ENCODE results near the gene MAST4. TPM values are rescaled to one million over a fixed set of nuclear protein-coding genes. Genes with fewer than 3 reads are reported as not detected.

MAST4 gene
- polyA plus RNA-seq, 10 donors = 10.5 to 15.3 (median 13.0) TPM

DNA sequence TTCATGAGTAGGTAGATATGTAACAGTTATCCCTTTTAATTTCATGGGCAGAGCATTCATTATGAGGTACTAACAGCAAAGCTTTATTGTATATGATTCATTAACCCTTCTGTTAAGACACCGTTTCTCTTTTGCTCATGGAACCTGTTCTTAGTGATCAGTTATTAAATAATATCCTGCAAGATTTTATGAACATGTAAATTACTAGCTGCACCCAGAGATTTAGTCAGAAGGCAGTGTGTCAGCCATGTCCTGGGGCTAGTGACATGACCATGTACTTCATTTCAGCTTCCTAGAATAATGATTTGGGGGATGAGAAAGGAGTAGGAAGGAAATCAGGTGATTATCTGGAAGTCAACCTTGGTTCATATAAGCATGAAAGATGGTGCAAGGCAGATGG is 7.0 kb downstream of the MAST4 start:
- DNase-seq = no peak

DNA sequence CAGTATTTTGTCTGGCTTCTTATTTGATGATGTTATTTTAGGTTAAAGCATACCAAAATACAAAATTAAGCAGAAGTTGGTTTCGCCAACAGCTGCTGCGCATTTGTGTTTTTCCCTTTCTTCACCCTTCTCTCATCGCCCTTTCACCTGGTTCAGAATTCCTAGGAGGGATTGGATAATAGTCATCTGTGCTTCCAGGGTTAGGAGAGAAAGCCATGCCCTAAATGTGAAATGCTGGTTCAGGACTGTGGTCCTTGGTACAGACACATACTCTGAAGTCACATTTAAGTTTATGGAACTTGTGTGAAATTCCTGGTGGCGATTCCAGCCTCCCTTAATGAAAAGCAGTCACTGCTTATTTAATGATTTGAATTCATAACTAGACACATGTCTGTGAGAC is 7.7 kb downstream of the MAST4 start:
- DNase-seq = no peak

DNA sequence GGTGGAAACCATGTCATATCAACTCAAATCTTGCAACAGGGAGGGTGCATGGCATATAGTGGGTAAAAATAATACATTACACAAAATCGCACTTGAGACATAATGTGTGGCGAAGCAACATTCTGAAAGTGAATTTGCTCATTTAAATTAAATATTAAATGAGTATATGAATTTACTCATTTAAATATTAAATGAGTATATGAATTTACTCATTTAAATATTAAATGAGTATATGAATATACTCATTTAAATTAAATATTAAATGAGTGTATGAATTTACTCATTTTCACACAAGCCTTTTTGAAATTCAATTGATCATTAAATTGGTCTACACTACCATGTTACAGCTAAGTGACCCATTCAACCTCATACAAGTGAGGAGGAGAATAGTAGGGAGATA is 10.5 kb downstream of the MAST4 start:
- no peak for DNase-seq

DNA sequence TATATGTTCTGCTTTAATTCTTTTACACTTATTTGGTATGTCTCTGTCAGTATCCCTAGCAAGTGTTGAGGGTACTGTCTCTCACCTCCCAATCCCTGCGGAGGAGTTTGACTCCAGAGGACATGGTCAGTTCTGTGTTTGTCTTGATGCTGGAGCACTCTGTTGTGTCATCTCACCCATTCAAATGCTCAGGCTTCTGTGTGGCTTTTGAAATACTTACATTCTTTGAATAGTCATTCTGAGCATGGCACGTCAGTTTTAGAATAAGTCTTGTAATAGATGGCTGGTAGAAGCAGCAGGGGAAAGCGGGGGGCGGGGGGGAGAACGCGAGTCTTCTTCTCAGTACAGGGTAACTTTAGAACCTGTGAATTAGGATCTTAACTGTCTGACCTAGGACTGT is 12.3 kb downstream of the MAST4 start:
- DNase-seq = no peak

DNA sequence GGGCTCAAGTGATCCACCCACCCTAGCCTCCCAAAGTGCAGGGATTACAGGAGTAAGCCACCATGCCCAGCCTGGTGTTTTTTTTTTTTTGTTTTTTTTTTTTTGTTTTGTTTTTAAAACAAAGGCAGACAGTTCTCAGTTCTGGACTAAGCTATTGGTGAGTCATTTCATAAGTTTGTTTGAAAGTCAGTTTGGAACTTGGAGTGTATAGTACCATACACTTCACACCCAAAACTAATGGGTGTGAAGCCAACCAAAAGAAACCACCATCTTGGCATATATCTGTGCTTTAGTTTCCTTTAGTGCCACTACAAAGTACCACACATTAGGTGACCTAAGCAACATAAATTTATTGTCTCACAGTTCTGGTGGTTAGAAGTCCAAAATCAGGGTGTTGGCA is 13.4 kb downstream of the MAST4 start:
- DNase-seq = no peak

DNA sequence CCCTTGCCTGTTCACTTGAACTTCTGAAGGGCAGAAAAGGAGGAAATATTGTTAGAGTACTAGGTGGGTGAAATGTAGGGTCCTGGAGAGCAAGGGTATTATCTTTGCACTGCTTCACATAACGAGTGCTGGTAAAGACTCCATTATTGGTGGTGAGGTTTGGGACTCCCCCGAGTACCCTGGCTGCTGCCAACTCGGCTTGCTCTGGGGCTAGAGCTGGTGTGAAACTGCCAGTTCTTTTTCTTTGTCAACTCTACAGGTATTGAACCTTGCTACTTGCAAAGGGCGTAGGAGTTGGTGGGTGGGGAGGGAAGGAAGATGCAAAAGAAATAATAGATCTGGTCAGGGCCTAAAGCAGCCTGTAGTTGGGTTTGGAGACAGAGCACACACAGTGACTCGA is 16.0 kb downstream of the MAST4 start:
- DNase-seq = no peak

DNA sequence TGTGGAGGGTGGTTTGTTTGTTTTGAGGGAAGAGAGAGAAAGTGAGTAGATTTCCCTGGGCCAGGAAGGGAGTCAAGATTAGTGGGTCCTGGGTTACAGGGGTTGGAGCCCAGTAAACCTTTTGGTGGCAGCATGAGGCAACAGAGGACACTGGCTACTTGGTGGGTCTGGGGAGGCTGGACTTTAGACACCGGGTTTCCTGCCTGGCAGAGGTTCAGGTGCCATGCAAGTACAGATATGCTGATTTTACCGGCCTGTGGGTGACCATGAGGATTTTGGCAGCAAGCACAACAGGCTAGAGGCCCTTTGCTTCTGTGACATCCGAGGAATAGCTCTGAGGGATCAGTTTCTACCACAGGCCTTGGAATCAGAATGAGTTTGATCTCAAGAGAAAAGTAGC is 18.9 kb downstream of the MAST4 start:
- DNase-seq = no peak

DNA sequence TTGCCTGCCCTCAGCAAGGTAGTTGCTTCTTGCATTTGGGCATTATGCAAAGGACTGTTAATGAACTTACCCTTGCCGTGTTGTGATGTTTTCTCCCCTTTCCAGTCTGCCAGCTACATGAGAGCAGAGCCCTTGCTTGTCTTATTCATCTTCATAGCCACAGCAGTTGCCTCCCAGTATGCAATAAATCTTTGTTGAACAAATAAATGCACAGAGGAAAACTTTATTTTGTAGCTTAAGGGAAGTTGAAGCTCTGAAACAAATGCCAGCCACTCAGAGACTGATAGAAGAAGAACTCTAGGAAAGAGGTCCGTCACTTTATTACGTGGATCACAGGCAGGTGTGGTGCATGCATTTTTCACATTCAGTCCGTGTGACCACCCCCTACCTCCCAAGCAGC is 19.7 kb downstream of the MAST4 start:
- no peak for DNase-seq

DNA sequence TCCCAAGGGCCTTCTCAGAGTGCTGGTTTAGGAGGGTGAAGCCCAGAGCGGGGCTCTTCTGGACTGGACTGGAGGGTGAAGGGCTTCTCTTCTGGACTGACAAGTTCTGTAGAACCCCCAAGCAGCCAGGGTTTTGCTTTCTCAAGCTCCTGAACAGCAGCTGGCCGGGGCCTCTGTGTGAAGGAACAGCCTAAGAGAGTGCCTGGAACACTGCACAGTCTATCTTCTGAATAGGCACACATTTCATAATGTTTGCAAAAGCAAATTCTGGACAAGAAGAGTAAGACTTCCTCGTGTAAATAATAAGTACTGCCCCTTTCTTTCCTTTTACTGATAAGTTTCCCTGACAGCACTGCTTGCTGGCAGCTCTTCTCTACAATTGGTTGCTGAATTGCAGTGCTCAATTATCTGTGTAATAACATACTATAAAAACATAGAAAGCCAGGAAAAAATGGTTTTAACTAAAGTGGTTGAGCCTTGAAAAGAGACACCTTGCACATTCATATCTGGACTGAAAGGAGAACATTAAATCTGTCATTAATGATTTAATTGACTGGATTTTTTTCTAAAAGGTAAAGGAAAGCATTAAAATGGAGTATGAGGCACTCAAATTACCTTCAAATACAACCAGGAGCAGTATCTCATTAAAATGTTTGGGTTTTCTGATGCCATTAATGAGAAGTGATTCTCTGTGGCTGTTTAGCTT is 20.5 kb downstream of the MAST4 start:
- DNase-seq = no peak

DNA sequence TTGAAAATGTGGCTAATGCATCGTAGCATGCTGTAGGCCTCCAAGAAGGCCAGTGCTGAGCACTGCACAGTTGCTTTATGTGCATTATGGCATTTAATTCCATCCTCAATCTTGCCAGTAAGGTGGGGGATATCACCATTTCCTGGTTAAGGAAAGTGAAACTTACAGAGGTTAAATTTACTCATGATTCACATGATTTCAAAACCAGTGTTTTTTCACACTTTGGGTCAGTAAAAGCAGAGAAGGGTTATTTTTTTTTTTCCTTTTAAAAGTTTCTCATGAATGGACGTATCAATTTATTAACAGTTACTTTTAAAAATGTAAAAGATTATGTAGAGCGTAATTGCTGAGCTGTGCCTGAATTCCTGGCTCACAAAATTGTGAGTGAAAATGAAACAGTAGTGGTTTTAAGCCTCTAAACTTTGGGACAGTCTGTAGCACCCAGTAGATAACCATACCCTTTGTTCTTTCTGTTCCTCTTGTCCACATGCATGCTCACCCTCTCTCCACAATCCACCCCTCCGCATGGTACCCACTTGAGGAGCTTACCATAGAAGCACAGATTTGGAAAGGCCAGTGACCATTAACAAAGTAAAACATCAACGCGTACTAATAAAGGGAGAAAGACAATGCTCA is 21.2 kb downstream of the MAST4 start:
- DNase-seq = no peak

DNA sequence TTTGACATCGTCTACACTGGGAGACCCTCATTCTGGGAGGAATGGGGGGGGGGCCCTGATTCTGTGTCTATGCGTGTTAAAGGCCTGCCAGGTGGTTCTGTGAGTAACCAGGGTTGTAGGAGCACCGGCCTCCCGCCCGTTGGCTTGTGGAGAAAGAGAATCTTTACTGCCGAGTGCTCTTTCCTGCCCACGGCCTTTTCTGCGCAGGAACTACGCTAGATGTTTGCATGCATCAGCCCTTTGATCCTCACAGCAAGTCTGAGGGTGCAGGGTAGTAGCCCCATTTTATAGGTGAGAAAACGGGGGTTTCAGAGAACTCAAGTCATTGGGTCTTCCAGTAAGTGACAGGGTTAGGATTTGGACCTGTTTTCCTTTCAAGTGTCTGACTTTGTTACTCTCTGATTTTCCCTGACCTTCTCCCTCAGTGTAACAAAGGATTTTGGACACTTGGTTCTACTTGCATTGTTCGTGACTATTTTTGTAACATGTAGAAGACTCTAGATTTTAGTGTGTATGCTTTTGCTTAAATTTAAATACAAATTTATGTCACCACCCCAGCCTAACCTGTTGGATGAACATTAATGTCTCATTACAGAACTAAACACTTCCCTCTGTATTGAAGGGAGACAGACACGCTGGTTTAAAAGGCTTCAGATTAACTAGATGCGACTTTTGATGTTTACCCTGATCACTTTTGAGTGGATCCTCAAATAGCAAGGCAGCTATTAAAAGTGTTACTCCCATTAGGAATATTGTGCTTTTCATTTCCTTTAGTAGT is 22.0 kb downstream of the MAST4 start:
- DNase-seq = no peak

DNA sequence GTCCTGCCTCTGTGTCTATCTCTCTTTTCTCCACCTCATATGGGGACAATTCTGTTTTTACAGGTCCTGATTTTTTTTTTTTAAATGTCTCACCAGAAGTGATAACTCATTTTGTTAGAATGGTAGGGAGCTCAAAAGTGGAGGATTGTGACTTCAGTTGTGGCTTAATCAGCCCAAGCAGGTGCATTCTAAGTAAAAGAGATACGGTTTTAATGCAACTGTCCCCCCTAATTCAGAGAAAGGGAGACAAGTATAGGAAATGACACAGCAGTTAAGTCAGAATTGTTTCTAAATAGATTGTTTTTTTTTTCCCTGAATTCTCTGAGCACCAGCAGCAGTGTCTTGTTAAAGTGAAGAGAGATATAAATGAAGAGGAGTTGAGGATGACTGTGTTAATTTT is 24.5 kb downstream of the MAST4 start:
- DNase-seq = no peak

DNA sequence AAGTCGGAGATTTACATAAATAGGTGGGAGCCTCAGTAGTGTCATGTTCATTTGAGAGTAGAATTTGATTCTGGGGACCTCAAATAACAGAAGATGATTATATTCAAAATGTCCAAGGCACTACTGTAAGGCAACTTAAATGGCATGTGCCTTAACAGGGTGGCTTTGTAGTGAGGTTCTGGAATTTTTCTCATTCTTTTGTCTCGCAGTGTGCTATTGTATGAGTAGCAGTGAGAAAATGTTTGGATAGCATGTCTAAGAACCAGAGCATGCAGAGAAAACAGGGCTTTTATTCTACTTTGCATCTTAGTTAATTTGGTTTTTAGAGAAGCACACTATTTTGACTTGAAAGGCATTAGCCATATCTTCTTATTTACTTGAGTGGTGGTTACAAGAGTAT is 25.0 kb downstream of the MAST4 start:
- no peak for DNase-seq

DNA sequence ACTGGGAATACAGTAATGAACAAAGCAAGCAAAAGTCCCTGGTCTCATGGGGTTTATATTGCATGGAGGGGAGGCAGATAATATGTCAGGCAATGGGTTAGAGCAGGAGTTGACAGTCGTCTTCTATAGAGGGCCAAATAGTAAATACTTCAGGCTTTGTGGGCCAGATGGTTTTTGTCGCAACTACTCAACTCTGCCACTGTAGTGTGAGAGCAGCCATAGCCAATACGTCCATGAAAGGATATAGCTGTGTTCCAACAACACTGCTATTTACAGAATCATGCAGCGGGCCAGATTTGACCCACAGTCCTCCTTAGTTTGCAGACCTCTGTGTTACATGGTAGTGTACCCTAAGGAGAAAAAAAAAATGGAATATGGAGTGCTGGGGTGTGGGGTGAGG is 25.5 kb downstream of the MAST4 start:
- DNase-seq = no peak

DNA sequence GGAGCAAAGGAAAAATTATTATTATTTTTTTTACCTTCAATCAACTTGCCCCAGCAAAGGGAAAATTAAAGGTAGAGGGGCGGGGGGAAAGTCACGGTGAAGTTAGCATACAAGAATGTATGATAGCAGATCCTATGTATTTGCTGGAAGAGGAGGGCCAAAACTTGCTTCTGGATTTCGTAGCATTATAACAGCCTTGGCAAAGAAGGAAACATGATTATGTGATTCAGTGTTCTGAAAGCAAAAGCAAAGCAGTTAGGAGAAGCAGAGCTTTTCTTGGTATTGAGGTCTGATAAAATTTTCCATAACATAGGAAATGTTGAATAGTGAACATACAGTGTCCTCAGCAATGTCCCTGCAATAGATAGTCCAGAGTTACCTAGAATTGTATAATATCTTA is 32.4 kb downstream of the MAST4 start:
- DNase-seq = peak in 1 of 3 donors; percentile 32

DNA sequence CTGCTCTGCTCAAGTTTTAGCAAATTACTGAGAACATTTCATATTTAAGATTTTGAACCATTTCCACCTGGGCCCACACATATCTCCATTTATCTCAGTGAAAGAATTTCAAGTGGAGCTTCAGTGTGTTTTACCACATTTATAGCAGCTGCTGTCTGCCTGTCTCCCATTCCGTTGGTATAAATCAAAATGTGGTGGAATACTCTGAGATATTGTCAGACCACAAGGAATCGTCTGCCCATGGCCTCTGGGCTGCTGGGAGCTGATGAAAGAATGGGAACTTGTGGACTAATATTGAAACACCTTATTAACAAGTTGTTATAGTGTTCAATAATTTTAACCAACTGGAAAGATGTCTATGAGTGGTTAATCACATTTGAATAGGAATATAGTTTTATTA is 33.3 kb downstream of the MAST4 start:
- no peak for DNase-seq

DNA sequence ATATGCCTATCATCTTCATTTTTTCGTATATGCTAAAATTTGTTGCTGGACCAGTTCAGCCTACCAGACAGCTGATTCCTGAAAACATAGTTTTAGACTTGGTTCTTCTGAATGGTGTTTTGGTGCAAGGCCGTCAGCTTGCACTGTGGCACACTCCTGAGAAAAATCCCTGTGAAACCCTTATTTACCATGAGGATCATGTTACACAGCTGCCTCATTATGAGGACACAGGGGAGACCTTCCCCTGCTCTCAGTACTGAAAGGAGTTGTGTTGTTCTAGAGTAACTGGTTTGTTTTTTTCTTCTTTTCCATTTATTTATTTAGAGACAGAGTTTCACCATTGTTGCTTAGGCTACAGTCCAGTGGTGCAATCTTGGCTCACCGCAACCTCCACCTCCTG is 37.6 kb downstream of the MAST4 start:
- no peak for DNase-seq

DNA sequence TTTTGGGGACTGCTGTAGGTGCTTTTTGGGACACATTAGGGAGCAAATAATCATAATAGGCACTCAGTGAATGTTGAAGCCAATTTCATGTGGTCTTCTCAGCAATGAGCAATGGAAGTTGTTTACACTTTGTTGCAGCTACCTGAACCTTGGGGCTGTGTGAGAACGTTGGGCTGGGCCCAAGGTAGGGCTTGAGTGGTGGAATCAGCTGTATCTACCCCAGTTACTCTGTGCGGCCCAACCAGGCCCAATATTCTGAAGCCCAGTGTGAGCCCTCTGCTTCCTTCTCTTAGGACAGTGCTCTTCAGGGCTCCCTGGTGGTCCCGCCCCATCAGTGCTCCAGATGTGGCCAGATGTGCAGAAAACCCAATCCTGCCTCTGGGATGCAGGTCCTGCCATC is 38.4 kb downstream of the MAST4 start:
- no peak for DNase-seq

DNA sequence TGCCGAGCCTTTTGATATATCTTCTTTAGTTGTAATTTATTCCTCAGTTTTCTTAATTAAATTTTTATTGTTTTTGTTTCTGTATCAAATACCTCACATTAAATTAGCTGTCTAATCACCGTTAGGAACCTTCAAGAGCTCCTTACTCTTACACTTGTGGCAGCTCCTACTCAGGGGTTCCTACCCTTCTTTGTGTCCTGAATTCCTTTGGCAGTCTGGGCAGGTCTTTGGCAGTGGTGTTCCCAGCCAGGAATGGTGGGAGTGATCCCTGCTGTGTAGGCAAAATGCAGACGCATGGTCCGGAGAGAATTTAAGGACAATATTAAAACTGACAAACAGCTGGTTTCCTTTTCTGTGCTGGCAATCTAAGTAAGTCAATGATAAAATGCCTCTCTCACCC is 41.8 kb downstream of the MAST4 start:
- DNase-seq = no peak

DNA sequence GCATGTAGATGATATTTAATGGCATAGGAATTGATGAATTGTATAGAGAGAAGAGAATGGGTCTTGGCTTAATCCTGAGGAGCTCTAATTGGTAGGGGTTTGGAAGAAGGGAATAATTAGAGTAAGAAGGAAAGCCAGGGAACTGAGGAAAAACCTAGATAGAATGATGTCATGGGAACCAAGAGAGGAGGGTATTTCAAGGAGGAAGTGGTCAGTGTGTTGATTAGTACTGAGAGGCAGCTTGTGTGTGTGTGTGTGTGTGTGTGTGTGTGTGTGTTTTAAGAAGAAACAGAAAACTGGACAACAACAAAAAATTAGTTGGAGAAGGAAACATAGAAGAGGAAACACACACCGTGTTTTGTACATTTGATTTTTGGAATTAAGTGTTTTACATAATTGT is 42.8 kb downstream of the MAST4 start:
- no peak for DNase-seq

DNA sequence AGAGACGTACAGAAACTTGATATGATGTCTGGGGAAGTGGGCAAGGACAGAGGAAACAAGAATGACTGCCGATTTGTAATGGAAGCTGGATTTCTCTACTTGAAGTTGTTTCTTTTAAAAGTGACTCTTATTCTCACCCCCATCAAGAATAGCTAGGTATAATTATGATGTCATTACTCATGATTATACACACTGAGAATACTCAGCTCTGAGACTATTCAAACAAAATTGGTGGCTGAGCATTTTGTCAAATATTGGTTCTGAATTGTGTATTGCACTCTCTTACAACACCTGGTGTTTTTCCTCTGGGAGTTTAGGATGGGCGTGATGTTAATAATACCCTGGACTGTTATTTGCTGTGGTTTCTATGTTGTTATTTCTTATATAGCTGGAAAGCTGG is 46.3 kb downstream of the MAST4 start:
- DNase-seq = no peak

DNA sequence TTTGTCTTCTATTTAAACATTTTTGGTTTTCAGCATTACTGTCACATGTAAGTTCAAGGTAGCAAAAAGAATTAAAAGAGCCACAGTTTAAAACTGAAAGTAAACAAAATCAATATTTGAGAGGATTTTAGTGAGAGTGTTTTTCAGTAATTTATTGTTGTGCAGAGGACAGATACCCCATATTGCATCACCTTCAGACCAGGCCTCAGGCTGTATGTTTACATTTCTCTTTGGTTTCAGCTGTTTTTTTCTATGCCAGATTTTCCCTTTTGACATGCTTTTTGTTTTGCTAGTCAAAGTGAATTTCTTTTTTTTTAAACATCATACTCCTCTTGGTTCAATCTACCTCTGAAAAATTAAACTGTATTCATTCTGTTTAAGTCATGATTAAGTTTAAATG is 47.2 kb downstream of the MAST4 start:
- DNase-seq = no peak

DNA sequence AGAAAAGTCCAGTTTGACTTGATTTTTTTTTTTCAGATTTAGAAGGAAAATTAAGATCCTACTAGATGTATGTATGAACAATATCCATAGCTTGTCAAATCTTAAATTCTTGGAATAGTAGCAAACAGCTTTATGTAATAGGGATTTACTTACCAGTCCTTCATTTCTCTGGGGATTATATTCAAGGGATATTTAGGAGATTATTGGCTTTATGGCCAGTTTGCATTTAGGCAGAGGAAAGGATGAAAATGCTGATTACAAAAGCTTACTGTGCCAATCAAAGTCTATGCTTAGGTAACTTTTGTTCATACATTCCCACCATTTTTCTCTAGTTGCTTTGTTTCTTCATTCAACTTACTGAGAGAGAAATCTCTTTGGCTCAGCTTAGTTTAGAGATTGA is 47.9 kb downstream of the MAST4 start:
- DNase-seq = no peak

Measured in muscle of back (tissue), 11 donors.